Testis (tissue), 2 donors: ENCODE data around the gene BRMS1.

ENCODE experiments used
- POLR2A ChIP-seq: fragments of 450-650 bp; IDR thresholded peaks from one replicate; pipeline ENCODE4 v1.6.1; 2017; ENCODE audit warnings: antibody characterized with exemption, mild to moderate bottlenecking, moderate library complexity
- TF ChIP-seq, protein P1 (sequence below), 3 experiments: fragments of 450-650 bp in 2 of 3; fragments of 200-600 bp in 1 of 3; sonication (generic) in 1 of 3; IDR thresholded peaks; one replicate each; pipeline ENCODE4 v1.5.1; 2016 to 2019; ENCODE audit warnings: antibody characterized with exemption in 3 of 3, mild to moderate bottlenecking in 2 of 3, moderate library complexity in 1 of 3

DNA sequence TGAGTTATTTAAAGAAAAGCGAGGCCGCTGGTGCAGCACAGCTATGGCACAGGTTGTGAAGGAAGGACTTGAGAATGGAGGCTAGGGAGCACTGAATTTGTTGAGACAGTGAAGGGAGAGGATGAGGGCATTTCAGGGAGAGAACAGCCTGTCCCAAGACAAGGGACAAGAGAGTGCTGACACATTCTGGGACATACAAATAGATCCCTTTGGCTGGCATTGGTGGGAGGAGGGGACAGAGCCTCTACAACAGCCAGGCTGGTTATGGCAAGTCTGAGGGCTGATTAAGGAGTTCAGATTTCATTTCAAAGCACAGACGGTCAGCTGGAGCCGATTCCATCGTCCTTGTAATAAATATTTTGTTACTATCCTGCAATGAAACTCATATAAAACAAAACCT lies 28.4 kb upstream of the BRMS1 start:
- TF ChIP-seq, protein P1, sequence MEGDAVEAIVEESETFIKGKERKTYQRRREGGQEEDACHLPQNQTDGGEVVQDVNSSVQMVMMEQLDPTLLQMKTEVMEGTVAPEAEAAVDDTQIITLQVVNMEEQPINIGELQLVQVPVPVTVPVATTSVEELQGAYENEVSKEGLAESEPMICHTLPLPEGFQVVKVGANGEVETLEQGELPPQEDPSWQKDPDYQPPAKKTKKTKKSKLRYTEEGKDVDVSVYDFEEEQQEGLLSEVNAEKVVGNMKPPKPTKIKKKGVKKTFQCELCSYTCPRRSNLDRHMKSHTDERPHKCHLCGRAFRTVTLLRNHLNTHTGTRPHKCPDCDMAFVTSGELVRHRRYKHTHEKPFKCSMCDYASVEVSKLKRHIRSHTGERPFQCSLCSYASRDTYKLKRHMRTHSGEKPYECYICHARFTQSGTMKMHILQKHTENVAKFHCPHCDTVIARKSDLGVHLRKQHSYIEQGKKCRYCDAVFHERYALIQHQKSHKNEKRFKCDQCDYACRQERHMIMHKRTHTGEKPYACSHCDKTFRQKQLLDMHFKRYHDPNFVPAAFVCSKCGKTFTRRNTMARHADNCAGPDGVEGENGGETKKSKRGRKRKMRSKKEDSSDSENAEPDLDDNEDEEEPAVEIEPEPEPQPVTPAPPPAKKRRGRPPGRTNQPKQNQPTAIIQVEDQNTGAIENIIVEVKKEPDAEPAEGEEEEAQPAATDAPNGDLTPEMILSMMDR (IDR thresholded peaks at IDR 0.05), result no peak
- TF ChIP-seq POLR2A, result no peak
